Activated CD8-positive, alpha-beta memory T cell treated with anti-CD3 and anti-CD28 coated beads, Interleukin-2, amount 50 U/mL, for 1 hour (primary cell): Measurements from ENCODE around the gene LYL1.

Experiments used
- DNase-seq: peaks from one replicate; pipeline ENCODE4 v3.0.0-alpha.2; 2020; ENCODE audit errors: extremely low read depth

The LYL1 gene

DNA sequence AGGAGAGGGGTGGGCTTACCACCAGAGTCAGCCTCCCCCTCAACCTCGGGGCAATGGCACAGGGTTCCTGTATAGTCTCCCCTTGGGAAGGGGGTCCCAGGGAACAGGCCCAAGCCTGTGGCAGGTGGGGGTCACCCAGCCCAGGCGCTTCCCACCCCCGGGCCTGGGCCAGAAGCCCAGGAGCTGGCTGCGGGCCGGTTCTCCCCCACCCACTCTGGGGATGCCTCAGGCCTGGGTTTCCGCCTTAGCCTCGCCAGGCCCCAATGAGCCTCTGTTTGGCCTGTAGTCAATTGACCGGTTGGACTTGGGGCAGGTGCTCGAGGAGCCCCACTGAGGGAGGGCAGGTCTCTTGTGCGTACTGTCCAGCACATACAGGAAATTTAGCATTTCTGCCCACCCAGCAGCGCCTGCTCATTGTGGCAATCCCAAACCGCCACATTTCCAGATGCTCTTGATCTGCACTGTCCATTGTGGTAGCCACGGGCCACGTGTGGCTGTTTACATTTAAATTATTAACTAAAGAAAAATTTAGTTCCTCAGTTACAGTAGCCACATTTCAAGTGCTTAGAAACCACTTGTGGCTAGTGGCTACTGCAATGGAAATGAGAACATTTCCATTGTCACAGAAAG lies 9.9 kb downstream of the LYL1 start:
- no peak for DNase-seq

DNA sequence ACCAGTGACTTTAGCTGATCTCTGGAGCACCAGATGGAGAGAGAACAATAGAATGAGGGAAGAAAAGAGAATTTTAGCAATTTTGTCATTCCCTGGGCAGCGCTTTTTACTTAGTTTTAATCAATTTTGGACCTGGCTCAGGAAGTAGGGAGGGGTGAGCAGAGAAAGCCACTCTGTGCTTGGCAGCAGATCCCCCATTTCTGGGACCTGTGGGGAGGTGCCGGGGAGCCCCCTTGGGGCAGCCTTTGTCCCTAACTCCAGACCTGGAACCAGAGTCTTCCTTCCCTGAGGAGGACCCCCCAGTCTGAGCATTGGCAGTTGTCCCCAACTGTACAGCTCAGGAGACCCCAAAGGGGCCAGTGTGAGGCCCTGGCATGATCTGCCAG lies 10.5 kb downstream of the LYL1 start:
- DNase-seq, result no peak

DNA sequence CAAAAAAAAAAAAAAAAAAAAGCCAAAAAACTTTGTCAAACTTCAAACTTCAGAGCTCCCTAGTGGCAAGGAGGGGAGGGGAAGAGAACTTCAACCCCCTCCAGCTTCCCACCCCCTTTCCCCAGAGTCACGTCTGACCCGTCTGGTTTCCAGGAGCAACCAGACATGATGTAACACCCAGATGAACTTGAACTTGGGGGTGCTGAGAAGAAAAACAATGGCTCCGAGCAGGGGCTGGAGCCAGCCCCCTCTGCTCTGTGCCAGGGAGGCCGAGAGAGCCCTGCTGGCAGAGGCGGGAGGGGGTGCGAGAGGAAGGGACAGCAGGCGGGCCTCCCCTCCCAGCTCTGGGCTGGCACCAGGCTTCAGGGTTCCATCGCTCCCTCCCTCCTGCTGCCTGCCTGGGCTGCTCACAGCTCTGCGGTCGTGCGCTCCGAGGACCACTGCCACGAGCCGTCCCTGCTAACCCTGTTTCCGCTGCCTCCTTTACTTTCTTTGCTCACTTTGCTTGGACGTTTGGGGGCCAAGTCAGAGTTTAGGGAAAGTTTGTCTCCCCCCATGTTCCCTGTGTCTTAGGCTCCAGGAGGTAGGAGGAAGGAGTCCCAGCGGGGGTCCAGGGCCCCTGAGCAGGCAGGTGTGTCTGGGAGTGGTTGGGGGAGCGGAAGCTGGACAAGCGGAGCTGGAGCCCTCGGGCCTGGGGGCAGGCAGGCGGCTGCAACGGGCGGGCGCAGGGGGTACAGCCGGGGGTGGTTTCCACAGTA lies 11.1 kb downstream of the LYL1 start:
- no peak for DNase-seq

DNA sequence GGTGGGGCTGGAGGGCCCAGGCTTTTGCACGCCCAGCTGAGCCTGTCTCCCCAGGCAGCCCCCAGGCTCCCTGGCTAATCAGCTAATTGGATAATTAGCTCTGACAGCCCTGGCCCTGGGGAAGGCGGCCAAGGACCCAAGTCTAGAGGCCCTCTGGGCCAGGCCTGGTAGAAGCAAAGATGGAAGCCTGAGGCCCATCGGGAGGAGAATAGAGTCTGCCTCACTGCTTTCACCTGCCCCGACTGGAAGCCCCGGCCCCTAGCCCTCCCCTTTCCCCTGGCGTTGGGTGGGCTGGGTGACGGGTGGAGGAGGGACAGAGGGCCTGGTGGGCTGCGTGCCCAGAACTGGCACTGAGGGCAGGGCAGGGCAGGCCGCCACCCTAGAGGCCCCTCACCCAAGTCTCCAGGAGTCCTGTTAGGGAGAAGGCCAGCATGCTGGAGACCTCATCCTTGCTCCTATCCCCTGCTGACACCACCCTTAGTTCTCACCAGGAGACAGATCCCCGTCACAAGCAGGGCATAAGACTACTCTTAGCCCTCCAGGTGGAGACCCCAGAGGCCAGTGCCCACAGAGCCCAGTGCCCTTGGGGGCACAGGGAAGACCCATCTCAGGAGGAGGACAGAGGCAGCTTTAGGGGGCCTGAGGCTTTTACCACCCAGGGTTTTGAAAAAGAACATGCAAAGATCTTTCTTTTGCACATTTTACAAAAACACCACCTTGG lies 12.0 kb downstream of the LYL1 start:
- no peak for DNase-seq

DNA sequence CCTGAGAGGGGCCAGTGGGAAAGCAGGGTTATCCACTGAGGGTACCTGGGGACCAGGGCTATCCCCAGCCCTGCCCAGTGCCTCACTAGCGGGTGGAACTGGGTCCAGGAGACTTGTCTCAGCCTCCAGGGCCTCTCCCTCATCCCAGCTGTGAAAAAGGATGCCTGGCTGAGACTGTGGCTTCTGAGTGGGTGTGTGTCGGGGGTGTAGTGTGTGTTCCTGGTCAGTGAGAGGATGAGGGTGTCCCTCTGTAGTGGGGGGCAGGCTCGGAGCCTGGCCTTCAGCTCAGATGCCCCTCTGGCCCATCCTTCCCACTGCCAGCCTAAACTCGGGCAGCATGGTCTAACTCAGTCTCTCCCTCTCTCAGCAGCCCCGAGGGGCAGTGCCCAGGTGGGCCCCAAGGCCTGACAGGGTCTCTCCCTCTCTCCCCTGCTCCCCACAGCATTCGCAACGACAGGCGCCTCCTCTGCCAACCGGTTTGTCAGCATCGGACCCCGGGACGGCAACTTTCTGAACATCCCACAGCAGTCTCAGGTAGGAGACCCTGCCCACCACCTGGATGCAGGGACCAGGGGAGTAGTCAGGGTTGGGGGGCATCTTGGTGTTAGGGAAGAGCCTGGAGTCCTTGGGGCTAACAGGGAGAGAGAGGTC lies 12.7 kb downstream of the LYL1 start:
- no peak for DNase-seq

DNA sequence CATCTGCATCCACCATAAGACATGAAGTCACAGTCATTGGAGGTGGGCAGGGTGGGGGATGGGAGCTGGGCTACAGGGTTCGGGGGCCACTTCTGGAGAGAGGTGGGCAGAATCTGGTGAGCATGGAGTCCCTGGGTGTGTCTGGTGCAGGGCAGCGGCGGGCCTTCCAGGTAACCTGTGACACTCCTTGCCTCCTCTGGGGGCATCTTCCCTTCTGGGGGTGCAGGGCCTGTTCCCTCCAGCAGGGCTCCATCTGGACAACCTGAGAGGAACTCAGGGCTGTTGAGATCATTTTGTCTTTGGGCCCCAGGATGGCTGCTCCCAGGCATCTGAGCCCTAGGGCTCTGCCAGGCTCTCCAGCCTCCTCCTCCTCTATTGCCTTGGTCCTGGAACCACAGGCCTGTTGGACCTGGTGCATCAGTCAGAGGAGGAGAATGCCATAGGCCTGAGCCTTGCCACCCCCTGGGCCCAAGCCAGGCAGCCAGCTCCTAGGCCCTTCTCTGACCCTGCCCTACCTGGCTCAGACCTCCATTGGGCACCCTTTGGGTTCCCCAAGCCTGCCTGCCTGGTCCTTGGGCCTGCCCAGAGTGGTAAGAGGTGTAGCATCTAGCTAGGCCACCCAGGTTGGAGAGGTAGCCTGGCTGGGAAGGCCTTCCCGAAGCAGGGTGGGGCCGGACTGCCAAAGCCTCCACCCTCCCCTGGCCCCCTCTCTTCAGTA lies 13.4 kb downstream of the LYL1 start:
- no peak for DNase-seq

DNA sequence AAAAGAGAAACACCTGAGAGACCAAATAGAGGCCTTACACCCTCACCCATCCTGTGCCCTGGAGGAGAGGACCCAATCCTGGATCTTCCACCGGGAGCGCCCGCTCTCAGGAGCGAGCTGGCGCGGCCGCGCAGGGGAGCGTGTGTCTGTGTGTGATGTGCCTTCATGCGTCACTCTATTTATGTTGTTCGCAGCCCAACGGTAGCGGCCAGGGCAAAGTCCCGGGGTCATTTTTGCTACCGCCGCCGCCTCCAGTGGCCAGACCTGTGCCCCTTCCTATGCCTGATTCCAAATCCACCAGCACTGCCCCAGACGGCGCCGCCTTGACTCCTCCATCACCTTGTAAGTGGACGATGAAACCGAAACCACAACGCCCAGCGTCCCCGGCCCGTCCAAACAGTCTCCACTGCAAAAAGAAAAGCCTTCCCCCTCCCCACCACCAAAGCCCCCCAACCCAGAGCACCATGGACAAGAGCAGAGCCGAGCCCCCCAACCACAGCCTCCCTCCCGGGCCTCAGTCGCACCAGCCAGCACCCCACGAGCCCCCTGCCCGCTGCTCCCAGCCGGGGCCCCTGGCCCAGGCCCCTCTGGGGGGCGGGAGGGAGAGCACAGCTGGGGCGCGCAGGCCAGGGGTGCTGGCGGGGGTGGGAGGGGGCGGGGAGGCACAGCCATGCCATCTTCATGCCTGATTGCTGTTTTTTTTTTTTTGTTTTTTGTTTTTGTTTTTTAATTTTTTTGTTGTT lies 14.7 kb downstream of the LYL1 start:
- no peak for DNase-seq

DNA sequence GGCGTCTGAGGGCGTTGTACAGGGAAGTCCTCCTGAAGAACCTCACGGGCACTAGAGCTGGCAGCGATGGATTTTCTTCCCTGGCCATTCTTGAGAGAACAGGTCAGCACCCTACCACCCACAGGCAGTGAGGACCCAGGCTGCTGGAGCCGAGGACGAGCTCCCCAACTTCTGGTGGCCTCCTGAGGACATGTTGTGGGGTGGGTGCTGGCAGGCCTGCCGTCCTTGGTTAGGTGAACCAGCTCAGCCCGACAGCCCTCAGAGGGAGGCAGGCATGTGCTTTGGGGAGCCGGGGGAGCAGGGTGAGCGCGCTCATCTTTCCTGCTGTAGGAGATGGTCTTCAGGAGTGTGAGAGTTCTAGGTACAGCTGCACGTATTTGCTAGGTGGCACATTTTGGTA lies 15.4 kb downstream of the LYL1 start:
- DNase-seq, result no peak

DNA sequence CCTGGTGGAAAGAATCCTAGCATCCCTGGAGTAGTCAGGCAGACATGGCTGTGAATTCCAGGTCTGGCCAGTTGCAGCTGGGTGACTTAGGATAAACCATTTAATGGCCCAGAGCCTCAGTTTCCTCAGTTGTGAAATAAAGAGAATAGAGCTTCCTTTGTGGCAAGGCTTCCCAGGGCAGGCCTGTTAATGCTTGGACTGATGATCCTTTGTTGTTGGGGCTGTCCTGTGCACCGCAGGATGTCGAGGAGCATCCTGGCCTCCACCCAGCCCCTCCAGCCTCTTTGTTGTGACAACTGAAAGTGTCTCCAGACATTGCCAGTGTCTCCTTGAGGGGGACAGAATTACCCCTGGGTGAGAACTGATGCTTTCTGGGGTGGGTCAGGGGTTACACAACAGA lies 16.3 kb downstream of the LYL1 start:
- no peak for DNase-seq

DNA sequence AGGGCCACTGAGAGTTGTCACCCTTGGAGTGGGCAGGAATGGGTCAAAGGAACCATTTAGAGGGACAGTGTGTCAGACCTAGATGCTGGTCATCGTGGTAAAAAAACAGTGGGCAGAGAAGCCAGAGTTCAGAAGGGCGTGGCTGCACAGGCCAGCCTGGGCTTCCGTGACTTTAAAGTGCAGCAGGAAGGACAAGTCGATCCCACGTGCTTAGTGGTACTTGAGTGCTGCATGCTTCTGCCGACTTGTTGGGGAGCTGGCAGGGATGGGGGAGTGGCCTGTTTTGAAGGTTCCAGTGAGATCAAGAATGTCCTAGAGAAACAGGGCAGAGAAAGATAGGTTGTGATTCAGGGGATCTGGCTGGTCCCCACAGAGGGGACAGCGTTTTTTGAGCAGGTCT lies 17.0 kb downstream of the LYL1 start:
- DNase-seq, result no peak

DNA sequence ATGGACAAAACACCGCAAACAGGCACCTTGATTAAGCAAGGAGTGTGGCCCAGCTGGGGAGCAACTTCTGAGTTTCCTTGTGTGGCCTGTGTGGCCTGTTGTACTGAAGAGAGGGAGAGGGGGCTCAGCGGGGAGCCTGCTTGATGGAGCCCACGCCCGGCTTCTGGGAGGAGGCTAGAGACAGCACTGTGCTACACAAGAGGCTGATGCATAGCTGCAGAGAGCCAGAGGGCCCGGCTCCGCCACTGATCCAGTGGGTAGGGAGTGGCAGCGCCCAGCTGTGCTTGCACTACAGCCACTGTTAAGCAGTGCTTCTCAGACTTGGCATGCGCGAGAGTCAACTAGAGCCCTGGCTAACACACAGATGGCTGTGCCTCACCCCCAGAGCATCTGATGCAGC lies 19.0 kb downstream of the LYL1 start:
- DNase-seq, result no peak

DNA sequence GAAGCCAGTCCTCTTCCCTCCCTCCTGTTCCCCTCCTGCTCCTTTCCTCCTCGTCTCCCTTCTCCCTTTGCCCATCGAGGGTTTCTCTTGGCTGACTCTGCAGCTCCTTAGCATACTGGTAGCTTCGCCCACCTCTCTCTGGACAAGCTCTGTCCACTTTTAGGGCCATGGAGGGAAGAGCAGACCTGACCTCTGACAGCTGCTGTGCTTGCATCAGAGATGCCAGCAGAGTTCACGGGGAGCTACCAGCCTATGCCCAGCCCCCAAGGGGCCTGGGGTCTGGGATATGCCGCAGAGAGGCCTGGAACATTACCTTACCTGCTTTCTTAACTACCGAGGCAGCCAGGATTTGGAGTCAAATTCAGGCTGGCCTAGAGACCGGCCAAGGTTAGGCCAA lies 19.7 kb downstream of the LYL1 start:
- DNase-seq, result no peak

DNA sequence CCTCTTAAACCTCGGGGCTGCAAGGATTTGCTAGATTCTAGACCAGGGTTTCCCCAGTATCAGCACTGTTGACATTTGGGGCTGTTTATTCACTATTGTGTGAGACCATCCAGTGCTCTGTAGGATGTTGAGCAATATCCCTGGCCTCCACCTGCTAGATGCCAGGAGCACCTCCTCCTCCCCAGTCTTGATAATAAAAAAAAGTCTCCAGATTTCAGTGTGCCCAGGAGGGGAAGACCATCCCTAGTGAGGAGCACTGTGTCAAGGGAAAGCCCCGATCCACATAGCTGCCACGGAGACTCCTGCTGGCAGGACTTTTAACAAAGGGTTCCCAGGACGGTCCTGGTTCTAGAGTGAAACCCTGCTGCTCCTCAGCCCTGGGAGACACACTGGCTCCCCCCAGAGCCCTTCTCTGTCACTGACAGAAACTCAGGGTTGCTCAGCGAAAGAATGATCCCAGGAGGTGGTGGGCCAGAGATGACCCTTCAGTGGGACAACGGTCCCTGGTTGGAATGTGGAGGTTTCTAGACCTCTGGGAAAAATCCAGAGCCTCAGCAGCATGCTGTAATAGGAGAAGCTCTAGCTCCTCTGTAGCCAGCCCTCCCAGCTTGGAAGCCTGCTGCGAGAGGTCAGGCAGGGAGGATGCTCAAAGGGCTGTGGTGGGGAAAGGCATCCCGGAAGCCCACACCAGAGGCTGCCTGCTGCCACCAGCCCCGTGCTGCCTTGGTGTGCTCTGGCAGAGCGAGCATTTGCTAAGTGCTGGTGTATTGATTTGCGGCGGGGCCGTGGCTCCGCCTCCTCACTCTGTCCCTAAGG lies 20.3 kb downstream of the LYL1 start:
- DNase-seq, result no peak

DNA sequence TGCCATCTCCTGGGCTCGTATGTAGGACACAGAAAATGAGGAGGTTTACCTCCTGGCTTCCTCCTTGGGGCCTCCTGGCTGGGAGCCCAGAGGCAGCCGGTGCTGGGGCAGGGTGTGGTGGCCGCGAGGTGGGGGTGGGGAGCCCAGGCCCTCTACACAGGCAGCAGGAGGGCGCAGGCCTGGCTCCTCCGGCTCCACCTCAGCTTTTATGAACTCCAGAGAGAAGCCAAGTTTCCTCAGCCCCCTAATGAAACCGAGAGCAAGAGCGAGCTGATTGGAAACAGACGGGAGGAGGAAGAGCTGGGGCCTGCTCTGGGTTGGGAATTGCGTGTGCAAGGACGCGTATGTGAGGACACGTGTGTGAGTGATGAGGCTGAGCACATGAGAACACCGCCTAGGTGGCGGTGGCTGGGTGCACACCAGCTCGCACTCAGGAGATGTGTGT lies 23.1 kb downstream of the LYL1 start:
- DNase-seq, result no peak

DNA sequence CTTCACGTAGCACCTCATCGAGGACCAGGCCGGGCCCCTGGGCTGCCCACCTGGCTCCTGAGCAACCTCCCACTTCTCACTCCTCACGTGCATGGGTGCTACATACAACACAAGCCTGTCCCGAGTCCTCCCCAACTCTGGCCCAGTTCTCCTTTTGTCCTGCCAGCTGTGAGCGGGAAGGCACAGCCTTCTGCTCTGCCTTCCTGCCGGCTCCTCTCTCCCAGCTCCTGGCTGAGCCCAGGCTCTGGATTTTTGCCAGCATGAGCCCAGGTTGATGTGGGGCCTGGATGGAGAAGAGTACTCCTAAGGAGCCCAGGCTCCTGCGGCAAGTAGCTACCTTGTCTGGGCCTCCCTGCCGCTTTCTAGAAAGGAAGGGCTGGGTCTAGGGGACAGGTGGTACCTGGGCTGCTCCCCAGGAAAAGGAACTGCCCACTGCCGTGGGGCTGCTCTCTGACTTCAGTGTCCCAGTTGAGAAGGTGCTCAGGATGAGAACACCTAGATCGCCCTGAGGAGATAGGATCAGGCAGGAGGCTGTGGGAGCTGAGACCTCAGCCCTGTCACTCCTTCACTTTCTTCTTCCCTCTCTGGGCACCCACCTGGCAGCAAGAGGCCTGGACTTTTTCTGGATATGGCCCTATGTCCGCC lies 23.6 kb downstream of the LYL1 start:
- no peak for DNase-seq

DNA sequence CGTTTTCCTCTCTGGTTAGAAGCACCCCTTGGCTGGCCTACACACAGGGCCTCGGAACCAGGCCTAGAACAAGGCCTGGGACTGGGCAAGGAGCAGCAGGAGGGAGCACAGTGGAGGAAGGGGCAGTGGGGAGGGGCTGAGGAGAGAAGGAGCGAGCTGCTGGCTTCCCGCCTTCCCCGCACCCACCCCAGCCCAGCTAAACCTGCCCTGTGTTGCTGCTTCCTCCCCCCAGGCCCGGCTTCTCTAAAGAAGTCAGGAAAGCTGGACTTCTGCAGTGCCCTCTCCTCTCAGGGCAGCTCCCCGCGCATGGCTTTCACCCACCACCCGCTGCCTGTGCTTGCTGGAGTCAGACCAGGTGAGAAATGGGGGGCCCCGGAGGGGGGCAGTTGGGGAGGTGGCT lies 24.3 kb downstream of the LYL1 start:
- no peak for DNase-seq

DNA sequence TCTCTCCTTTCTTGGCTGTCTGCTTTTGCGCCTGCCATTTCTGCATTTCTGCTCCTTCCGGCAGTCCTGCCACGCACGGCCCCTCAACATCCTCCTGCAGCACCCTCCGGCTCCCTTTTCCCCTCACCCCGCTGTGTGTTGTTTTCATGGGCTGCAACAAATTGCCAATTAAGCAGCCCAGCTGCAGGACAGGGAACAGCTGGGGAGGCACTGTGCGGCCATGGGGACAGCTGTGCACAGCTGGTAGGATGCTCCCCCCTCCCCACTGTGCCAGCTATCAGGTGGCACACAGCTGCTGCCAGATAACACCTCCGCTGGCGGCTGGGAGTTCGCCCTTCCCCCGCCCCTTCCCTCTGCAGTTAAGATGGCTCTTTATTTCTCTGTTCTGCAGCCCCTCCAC lies 25.4 kb downstream of the LYL1 start:
- no peak for DNase-seq

DNA sequence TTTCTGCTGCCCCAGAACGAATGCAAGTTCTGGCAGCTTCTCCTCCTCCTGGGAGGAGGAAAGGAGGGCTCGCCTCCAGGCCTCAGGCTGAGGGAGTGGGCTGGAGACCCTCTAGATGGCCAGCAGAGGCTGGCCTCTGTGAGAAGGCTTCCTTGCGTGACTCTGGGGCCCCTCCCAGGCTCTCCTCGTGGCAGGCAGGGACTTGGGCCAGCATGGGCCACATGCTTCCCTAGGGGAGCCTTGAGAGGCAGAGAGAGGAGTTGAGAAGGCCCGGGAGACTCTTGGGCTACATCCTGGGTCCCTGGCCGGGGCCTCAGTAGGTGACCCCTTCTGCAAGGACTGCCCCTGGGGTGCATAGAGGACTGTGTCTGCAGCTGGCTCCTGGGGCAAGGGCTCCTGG lies 25.9 kb downstream of the LYL1 start:
- DNase-seq, result no peak

DNA sequence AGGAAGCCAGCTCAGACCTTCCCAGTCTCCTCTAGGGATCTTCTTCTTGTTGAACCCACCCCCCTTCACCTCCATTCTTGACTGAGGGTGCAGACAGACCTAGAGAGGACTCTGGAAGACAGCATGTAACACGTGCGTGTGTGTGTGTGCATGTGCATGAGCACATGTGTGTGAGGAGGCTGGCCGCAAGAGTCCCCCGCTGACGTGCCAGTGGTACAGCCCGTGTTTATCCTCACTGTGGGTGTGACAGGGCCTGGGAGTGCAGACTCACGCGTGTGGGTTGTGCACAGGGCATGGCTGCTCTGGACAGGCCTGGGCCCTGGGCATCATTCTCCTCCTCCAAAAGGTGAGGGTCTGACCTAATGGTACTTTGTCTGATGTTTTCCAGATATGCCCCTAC lies 26.3 kb downstream of the LYL1 start:
- no peak for DNase-seq

DNA sequence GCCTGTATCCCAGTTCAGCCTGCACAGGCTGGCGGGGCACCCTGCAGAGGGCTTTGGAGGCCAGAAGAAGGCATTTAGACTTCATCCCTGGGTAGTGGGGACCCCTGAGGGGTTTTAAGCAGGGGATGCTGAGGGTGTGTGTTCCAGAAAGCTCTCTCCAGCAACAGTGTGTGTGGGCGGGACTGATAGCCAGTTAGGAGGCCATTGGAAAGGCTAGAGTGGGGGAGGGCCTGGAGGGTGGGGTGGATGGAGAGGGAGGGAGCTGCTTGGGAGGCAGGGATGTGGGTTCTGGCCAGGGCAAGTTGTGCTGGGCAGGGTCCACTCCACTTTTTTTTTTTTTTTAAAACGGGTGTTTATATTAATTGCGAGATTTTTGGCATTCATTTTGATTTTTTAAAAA lies 28.3 kb downstream of the LYL1 start:
- no peak for DNase-seq
